ENCODE data around the gene YTHDF1.
A peak's percentile ranks its signal among the peaks of the same experiment; 100 is the strongest.

Gene YTHDF1

DNA sequence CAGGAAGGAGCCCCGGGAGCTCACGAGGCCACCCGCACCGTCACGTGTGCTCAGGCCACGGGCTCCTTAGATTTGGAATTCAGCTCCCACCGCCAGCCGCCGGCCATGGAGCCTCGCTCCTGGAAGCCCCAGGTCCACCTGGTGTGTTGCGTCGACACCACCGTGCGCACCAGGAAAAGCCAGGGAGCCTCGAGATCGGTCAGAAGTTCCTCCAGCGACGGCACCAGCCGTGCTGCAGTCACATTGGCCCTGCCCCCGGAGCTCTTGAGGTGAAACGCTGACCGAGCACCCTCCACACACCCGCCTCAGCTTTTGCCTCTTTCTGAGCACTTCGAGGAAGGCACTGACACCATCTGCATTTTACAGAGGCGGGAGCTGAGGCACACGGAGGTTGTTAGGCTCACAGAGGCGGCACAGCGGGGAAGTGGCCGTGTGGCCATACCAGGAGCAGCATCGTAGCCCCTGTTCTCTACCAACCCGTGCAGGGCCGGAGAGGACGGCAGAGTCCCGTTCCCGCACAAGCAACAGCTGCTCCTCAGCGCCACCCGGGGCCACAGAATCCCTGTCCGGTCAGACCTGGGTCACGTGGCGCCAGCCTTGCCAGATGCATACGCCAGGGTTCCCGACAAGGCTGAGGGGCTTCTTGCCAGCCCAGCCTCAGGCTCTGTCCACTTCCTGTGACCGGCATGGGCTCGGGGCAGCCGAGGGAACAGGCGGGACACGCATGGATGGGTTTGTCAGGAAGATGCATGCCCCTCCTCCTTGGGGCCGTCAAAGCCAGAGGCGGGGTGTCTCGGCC is 30.8 kb upstream of the YTHDF1 start:
- Histone ChIP-seq H3K9me3 (ENCODE audit: control insufficient read depth, insufficient read depth, low read depth, low read length) (no peaks in the 10 kb centered on the region), H3K4me1 (ENCODE audit: control insufficient read depth, insufficient read depth, low read length) (no peaks in the 10 kb centered on the region), H3K4me3 (ENCODE audit: low read depth, low read length) (no peak overlapping the region), H3K36me3 (ENCODE audit: control insufficient read depth in 2 of 2, insufficient read depth in 1 of 2, low read length in 2 of 2) (no peaks in the 10 kb centered on the region), H3K27ac (ENCODE audit: extremely low read depth, low read depth, low read length) (no peak overlapping the region)
- POLR2A ChIA-PET = interaction anchor here (0.6 to 1.0 kb wide), 5 partner anchors 12 to 796 kb away, joined by 3 to 7 read pairs (median 3); no protein-coding TSS in a partner anchor
- no peak for TF ChIP-seq ZBTB6 (tag by site-specific recombination; IDR thresholded peaks at IDR 0.05)
- TF ChIP-seq ZNF600 (tag by site-specific recombination; IDR thresholded peaks at IDR 0.05) = 0 out of 2 replicates have a peak, but pooled peaks have one; percentile 36
- CTCF ChIA-PET = interaction anchor here (0.9 to 5.1 kb wide), 2 partner anchors 12 to 23 kb away, joined by 4 to 29 read pairs; no protein-coding TSS in a partner anchor

- H3K4me1 ChIP-seq (ENCODE audit: control insufficient read depth, insufficient read depth, low read length) = no peaks in the 10 kb centered on the region
- CTCF ChIA-PET = interaction anchor here (1.2 to 5.1 kb wide), 2 partner anchors 10 to 21 kb away, joined by 5 to 29 read pairs; no protein-coding TSS in a partner anchor
- POLR2A ChIA-PET = no interaction called here
These were observed 28.5 kb upstream of the YTHDF1 start for GRCh38 chr20:63244468-63244867.

DNA sequence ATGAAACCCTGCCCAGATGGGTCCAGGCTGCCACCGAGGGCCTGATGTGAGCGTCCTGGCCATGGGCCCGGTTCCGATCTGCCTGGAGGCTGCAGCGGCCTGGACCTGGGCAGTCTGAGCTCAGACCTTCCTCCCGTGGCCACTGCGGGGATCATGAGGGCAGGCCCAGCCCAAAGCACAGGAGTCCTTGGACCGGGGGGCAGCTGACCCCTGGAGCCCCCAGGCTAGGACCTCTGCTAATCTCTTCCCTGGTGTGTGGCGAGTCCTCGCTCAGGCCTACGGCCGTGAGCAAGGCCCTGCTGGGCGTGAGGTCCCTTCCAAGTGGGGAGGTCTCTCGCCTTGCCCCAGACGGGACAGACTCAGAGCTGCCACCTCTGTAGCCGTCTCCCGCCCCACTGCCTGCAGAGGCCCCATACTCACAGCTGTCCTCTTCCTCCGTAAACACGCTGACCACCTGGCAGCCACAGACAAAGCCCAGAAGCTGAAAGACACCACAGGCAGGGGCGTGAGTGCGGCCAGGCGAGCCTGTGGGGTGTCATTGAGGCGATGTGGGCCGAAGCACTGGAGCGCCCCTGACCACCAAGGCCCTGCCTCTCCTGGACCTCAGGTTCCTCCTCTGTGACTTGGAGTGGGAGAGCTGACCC is 27.8 kb upstream of the YTHDF1 start:
- CTCF ChIA-PET = interaction anchor here (1.2 to 1.5 kb wide), 2 partner anchors 9 to 20 kb away, joined by 5 to 7 read pairs; no protein-coding TSS in a partner anchor
- H3K4me1 ChIP-seq (ENCODE audit: control insufficient read depth, insufficient read depth, low read length) = no peaks in the 10 kb centered on the region

More at GRCh38 chr20:63244468-63244867, 28.5 kb upstream of the YTHDF1 start:
- Histone ChIP-seq H3K4me3 (ENCODE audit: low read depth, low read length) (no peak overlapping the region), H3K27ac (ENCODE audit: extremely low read depth, low read depth, low read length) (no peak overlapping the region), H3K9me3 (ENCODE audit: control insufficient read depth, insufficient read depth, low read depth, low read length) (no peaks in the 10 kb centered on the region), H3K36me3 (ENCODE audit: control insufficient read depth in 2 of 2, insufficient read depth in 1 of 2, low read length in 2 of 2) (no peaks in the 10 kb centered on the region)
- TF ChIP-seq KLF10 (tag by site-specific recombination; IDR thresholded peaks at IDR 0.05) = no peak
- TF ChIP-seq ZNF214 (tag by site-specific recombination; IDR thresholded peaks at IDR 0.05; ENCODE audit: borderline replicate concordance) = no peak
- no peak for TF ChIP-seq INSM2 (tag by site-specific recombination; IDR thresholded peaks at IDR 0.05)
- no peak for TF ChIP-seq ZNF544 (tag by site-specific recombination; IDR thresholded peaks at IDR 0.05)
- no peak for TF ChIP-seq ZSCAN16 (tag by site-specific recombination; IDR thresholded peaks at IDR 0.05)
- TF ChIP-seq ZNF837 (tag by site-specific recombination; IDR thresholded peaks at IDR 0.05) = no peak
- no peak for TF ChIP-seq GLIS1 (tag by site-specific recombination; IDR thresholded peaks at IDR 0.05)
- TF ChIP-seq ZNF626 (tag by site-specific recombination; IDR thresholded peaks at IDR 0.05) = no peak
- TF ChIP-seq MEIS1 (CRISPR knock-in tag; IDR thresholded peaks at IDR 0.05; ENCODE audit: borderline replicate concordance) = no peak
- no peak for TF ChIP-seq ZNF174 (tag by site-specific recombination; IDR thresholded peaks at IDR 0.05)
- TF ChIP-seq ZNF394 (tag by site-specific recombination; IDR thresholded peaks at IDR 0.05; ENCODE audit: borderline replicate concordance) = no peak
- TF ChIP-seq ZNF121 (tag by site-specific recombination; IDR thresholded peaks at IDR 0.05) = no peak
- TF ChIP-seq, protein P1, sequence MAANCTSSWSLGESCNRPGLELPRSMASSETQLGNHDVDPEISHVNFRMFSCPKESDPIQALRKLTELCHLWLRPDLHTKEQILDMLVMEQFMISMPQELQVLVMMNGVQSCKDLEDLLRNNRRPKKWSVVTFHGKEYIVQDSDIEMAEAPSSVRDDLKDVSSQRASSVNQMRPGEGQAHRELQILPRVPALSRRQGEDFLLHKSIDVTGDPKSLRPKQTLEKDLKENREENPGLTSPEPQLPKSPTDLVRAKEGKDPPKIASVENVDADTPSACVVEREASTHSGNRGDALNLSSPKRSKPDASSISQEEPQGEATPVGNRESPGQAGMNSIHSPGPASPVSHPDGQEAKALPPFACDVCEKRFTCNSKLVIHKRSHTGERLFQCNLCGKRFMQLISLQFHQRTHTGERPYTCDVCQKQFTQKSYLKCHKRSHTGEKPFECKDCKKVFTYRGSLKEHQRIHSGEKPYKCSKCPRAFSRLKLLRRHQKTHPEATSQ (tag by site-specific recombination; IDR thresholded peaks at IDR 0.05) = no peak
- TF ChIP-seq ZNF658 (tag by site-specific recombination; IDR thresholded peaks at IDR 0.05) = no peak
- no peak for TF ChIP-seq ZNF777 (tag by site-specific recombination; IDR thresholded peaks at IDR 0.05; ENCODE audit: borderline replicate concordance)
- no peak for TF ChIP-seq ZNF792 (tag by site-specific recombination; IDR thresholded peaks at IDR 0.05)

More for the DNA sequence above, 27.8 kb upstream of the YTHDF1 start:
- TF ChIP-seq SALL2 (tag by site-specific recombination; IDR thresholded peaks at IDR 0.05; ENCODE audit: borderline replicate concordance) (no peak), FEZF1 (tag by site-specific recombination; IDR thresholded peaks at IDR 0.05) (no peak), ZFHX2 (tag by site-specific recombination; conservative IDR thresholded peaks at IDR 0.05) (no peak), ZNF112 (tag by site-specific recombination; IDR thresholded peaks at IDR 0.05) (no peak)
- POLR2A ChIA-PET = no interaction called here
- Histone ChIP-seq H3K4me3 (ENCODE audit: low read depth, low read length) (no peak overlapping the region), H3K9me3 (ENCODE audit: control insufficient read depth, insufficient read depth, low read depth, low read length) (no peaks in the 10 kb centered on the region), H3K36me3 (ENCODE audit: control insufficient read depth in 2 of 2, insufficient read depth in 1 of 2, low read length in 2 of 2) (no peaks in the 10 kb centered on the region), H3K27ac (ENCODE audit: extremely low read depth, low read depth, low read length) (no peak overlapping the region)
